HEK293 (cell line): ENCODE measurements around the gene UACA.

ENCODE experiments used
- BCL11A ChIP-seq: fragments of 450-650 bp; formaldehyde crosslinking; IDR thresholded peaks from 2 replicates; pipeline ENCODE4 v1.5.1; 2016; ENCODE audit warnings: low read depth, missing biosample characterization, missing genetic modification characterization
- ZNF560 ChIP-seq: fragments of 450-650 bp; formaldehyde crosslinking; IDR thresholded peaks from 2 replicates; pipeline ENCODE4 v1.5.1; 2017; ENCODE audit warnings: missing biosample characterization, missing genetic modification characterization, borderline replicate concordance
- ZNF747 ChIP-seq: fragments of 450-650 bp; formaldehyde crosslinking; IDR thresholded peaks from 2 replicates; pipeline ENCODE4 v1.5.1; 2016; ENCODE audit warnings: missing biosample characterization, missing genetic modification characterization
- TF ChIP-seq, protein P1 (sequence below): sonication (generic); formaldehyde crosslinking; IDR thresholded peaks from 2 replicates; pipeline ENCODE4 v1.8.1; 2022; ENCODE audit warnings: mild to moderate bottlenecking, moderate library complexity, missing genetic modification reagents
- TF ChIP-seq, protein P2 (sequence below): fragments of 450-650 bp; formaldehyde crosslinking; conservative IDR thresholded peaks from 2 replicates; pipeline ENCODE4 v1.5.1; 2016; ENCODE audit warnings: low read depth, missing biosample characterization, missing genetic modification characterization
- TF ChIP-seq, protein P3 (sequence below): fragments of 450-650 bp; formaldehyde crosslinking; IDR thresholded peaks from 2 replicates; pipeline ENCODE4 v1.5.1; 2016; ENCODE audit warnings: missing biosample characterization, missing genetic modification characterization
- TF ChIP-seq, protein P4 (sequence below): fragments of 450-650 bp; formaldehyde crosslinking; IDR thresholded peaks from 2 replicates; pipeline ENCODE4 v1.5.1; 2017; ENCODE audit warnings: missing biosample characterization, missing genetic modification characterization

DNA sequence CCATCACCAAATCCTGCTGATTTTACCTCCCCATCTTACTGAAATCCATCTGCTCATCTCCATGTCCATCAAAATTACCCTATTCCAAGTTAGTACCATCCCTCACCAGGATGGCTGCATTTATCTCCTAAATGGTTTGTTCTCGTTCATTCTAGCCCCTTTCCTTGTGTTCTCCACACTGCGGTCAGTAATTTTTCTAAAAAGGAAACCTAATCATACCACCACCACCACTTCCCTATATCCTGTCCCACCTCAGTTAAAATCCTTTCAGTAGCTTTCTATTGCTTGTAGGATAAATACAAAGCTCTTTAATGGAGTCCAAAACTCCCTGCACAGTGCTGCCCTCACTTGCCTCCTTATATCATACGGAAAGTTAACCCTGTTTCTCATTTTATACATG is 51.1 kb downstream of the UACA start:
- TF ChIP-seq, protein P1, sequence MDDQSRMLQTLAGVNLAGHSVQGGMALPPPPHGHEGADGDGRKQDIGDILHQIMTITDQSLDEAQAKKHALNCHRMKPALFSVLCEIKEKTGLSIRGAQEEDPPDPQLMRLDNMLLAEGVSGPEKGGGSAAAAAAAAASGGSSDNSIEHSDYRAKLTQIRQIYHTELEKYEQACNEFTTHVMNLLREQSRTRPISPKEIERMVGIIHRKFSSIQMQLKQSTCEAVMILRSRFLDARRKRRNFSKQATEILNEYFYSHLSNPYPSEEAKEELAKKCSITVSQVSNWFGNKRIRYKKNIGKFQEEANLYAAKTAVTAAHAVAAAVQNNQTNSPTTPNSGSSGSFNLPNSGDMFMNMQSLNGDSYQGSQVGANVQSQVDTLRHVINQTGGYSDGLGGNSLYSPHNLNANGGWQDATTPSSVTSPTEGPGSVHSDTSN (CRISPR knock-in tag) = no peak
- TF ChIP-seq, protein P2, sequence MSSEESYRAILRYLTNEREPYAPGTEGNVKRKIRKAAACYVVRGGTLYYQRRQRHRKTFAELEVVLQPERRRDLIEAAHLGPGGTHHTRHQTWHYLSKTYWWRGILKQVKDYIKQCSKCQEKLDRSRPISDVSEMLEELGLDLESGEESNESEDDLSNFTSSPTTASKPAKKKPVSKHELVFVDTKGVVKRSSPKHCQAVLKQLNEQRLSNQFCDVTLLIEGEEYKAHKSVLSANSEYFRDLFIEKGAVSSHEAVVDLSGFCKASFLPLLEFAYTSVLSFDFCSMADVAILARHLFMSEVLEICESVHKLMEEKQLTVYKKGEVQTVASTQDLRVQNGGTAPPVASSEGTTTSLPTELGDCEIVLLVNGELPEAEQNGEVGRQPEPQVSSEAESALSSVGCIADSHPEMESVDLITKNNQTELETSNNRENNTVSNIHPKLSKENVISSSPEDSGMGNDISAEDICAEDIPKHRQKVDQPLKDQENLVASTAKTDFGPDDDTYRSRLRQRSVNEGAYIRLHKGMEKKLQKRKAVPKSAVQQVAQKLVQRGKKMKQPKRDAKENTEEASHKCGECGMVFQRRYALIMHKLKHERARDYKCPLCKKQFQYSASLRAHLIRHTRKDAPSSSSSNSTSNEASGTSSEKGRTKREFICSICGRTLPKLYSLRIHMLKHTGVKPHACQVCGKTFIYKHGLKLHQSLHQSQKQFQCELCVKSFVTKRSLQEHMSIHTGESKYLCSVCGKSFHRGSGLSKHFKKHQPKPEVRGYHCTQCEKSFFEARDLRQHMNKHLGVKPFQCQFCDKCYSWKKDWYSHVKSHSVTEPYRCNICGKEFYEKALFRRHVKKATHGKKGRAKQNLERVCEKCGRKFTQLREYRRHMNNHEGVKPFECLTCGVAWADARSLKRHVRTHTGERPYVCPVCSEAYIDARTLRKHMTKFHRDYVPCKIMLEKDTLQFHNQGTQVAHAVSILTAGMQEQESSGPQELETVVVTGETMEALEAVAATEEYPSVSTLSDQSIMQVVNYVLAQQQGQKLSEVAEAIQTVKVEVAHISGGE (tag by site-specific recombination) = no peak
- TF ChIP-seq, protein P3, sequence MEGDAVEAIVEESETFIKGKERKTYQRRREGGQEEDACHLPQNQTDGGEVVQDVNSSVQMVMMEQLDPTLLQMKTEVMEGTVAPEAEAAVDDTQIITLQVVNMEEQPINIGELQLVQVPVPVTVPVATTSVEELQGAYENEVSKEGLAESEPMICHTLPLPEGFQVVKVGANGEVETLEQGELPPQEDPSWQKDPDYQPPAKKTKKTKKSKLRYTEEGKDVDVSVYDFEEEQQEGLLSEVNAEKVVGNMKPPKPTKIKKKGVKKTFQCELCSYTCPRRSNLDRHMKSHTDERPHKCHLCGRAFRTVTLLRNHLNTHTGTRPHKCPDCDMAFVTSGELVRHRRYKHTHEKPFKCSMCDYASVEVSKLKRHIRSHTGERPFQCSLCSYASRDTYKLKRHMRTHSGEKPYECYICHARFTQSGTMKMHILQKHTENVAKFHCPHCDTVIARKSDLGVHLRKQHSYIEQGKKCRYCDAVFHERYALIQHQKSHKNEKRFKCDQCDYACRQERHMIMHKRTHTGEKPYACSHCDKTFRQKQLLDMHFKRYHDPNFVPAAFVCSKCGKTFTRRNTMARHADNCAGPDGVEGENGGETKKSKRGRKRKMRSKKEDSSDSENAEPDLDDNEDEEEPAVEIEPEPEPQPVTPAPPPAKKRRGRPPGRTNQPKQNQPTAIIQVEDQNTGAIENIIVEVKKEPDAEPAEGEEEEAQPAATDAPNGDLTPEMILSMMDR (tag by site-specific recombination) = no peak
- TF ChIP-seq, protein P4, sequence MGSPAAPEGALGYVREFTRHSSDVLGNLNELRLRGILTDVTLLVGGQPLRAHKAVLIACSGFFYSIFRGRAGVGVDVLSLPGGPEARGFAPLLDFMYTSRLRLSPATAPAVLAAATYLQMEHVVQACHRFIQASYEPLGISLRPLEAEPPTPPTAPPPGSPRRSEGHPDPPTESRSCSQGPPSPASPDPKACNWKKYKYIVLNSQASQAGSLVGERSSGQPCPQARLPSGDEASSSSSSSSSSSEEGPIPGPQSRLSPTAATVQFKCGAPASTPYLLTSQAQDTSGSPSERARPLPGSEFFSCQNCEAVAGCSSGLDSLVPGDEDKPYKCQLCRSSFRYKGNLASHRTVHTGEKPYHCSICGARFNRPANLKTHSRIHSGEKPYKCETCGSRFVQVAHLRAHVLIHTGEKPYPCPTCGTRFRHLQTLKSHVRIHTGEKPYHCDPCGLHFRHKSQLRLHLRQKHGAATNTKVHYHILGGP (tag by site-specific recombination) = no peak
- TF ChIP-seq ZNF747 (tag by site-specific recombination) (no peak), BCL11A (no peak), ZNF560 (tag by site-specific recombination) (no peak)
